HPDE6-E6E7 (cell line): Measurements from ENCODE around the gene SLC22A13.
"Not testable (repeated sequence)": the region's sequence is repeated elsewhere in the genome, so short reads cannot be mapped to it uniquely, and the experiment has no call there.

Source experiments
- DNase-seq: peaks from one replicate; pipeline ENCODE4 v3.0.0; 2011; ENCODE audit warnings: missing footprints; ENCODE audit errors: extremely low spot score

Gene SLC22A13

GRCh38 chr3:38264353-38264771, 1.2 kb upstream of the SLC22A13 start:
- DNase-seq = no peak

- DNase-seq = no peak
Measured at GRCh38 chr3:38264779-38265178, 833 bp upstream of the SLC22A13 start.

- no peak for DNase-seq
Measured at GRCh38 chr3:38266810-38267209, 1.2 kb downstream of the SLC22A13 start.

- DNase-seq = no peak
Measured at GRCh38 chr3:38267662-38268061, 2.0 kb downstream of the SLC22A13 start.

- no peak for DNase-seq
Measured at GRCh38 chr3:38268087-38268486, 2.5 kb downstream of the SLC22A13 start.

- DNase-seq = no peak
Measured at GRCh38 chr3:38268522-38268921, 2.9 kb downstream of the SLC22A13 start.

GRCh38 chr3:38270606-38271005, 5.0 kb downstream of the SLC22A13 start:
- DNase-seq = no peak

- no peak for DNase-seq
Measured at GRCh38 chr3:38271553-38271952, 5.9 kb downstream of the SLC22A13 start.

- no peak for DNase-seq
Measured at GRCh38 chr3:38274864-38275649, 9.4 kb downstream of the SLC22A13 start.

- no peak for DNase-seq
Measured at GRCh38 chr3:38275658-38276057, 10.0 kb downstream of the SLC22A13 start.

- no peak for DNase-seq
Measured at GRCh38 chr3:38276081-38276916, 10.7 kb downstream of the SLC22A13 start.

GRCh38 chr3:38276917-38277630, 11.5 kb downstream of the SLC22A13 start:
- no peak for DNase-seq

- no peak for DNase-seq
Measured at GRCh38 chr3:38278841-38279240, 13.2 kb downstream of the SLC22A13 start.

GRCh38 chr3:38281895-38282686, 16.5 kb downstream of the SLC22A13 start, which contains the start of gene SLC22A14:
Gene SLC22A14 (plus strand): TSS chr3:38282294. CDS start chr3:38306027, 23,733 bp downstream.
- DNase-seq = no peak

- DNase-seq = no peak
Measured at GRCh38 chr3:38283810-38284755, 18.5 kb downstream of the SLC22A13 start.

- no peak for DNase-seq
Measured at GRCh38 chr3:38284756-38285150, 19.1 kb downstream of the SLC22A13 start.

GRCh38 chr3:38289286-38290217, 23.9 kb downstream of the SLC22A13 start:
- DNase-seq = not testable (repeated sequence)

- DNase-seq = not testable (repeated sequence)
Measured at GRCh38 chr3:38297053-38297452, 31.4 kb downstream of the SLC22A13 start.

GRCh38 chr3:38297537-38297936, 31.9 kb downstream of the SLC22A13 start:
- no peak for DNase-seq
